ENCODE measurements around the gene SERPINB13. TPM values are rescaled to one million over a fixed set of nuclear protein-coding genes. Genes with fewer than 3 reads are reported as not detected.

Gene SERPINB13
- not detected in 2 replicates for total RNA-seq

GRCh38 chr18:63586966-63587365 is at the start of gene SERPINB13:
Gene SERPINB13, plus strand, starts transcription at chr18:63587343. Its CDS starts 1,325 bp downstream, at chr18:63588668.

GRCh38 chr18:63542069-63542468 is 45.1 kb upstream of the SERPINB13 start, which contains the start of gene SERPINB12:
Gene SERPINB12, plus strand, starts transcription at chr18:63542369. Its CDS starts 13,791 bp downstream, at chr18:63556160.

GRCh38 chr18:63644142-63644541 is 57.0 kb downstream of the SERPINB13 start, which contains the start of gene SERPINB4:
Gene SERPINB4, minus strand, starts transcription at chr18:63644256. Its CDS starts 679 bp downstream, at chr18:63643577.

Other genes with a start within 250 kb of the SERPINB13 start
- 18.8 and 24.6 TPM in 2 replicates for gene KDSR, start 220.1 kb upstream of the SERPINB13 start, total RNA-seq
- gene VPS4B, start 164.9 kb upstream of the SERPINB13 start, total RNA-seq = 25.5 and 29.3 TPM in 2 replicates
- gene SERPINB5, start 110.4 kb upstream of the SERPINB13 start, total RNA-seq = not detected in 2 replicates
- not detected in 2 replicates for gene SERPINB12, start 45.0 kb upstream of the SERPINB13 start, total RNA-seq
- not detected in 2 replicates for gene SERPINB4, start 56.9 kb downstream of the SERPINB13 start, total RNA-seq
- not detected in 2 replicates for gene SERPINB3, start 74.5 kb downstream of the SERPINB13 start, total RNA-seq
- not detected in 2 replicates for gene SERPINB11, start 115.6 kb downstream of the SERPINB13 start, total RNA-seq
- not detected in 2 replicates for gene SERPINB7, start 188.1 kb downstream of the SERPINB13 start, total RNA-seq

Measured in cardiac atrium fibroblast (primary cell).